ENCODE results near the gene BIRC6. TPM values are rescaled to one million over a fixed set of nuclear protein-coding genes. Genes with fewer than 3 reads are reported as not detected.

BIRC6 gene
- total RNA-seq, 1 donor from 2014 or later: 88.3 TPM

GRCh38 chr2:32594573-32594972 lies 237.8 kb downstream of the BIRC6 start:
- Histone ChIP-seq H3K27ac (no peak overlapping the region), H3K4me1 (peaks cover 5% of the 10 kb centered on the region), H3K36me3 (peaks cover 39% of the 10 kb centered on the region), H3K9me3 (no peaks in the 10 kb centered on the region), H3K27me3 (ENCODE audit: low read depth) (no peaks in the 10 kb centered on the region), H3K4me3 (no peak overlapping the region)
- no peak for TF ChIP-seq CTCF (IDR thresholded peaks at IDR 0.05)
- intact Hi-C loops (cut with DNase I): no loop called here
- ATAC-seq: no peak
- no peak for DNase-seq

GRCh38 chr2:32611366-32611765 lies 254.5 kb downstream of the BIRC6 start:
- TF ChIP-seq CTCF (IDR thresholded peaks at IDR 0.05): no peak
- no peak overlapping the region for H3K27ac ChIP-seq
- intact Hi-C loops (cut with DNase I): no loop called here

GRCh38 chr2:32611771-32612170 lies 254.9 kb downstream of the BIRC6 start:
- intact Hi-C loops (cut with DNase I): no loop called here
- no peak for ATAC-seq

More at GRCh38 chr2:32611366-32611765, 254.5 kb downstream of the BIRC6 start:
- peaks cover 95% of the 10 kb centered on the region for H3K36me3 ChIP-seq
- ATAC-seq (peak; percentile 66 to 96), DNase-seq (no peak)
- H3K9me3 ChIP-seq: no peaks in the 10 kb centered on the region
- no peaks in the 10 kb centered on the region for H3K4me1 ChIP-seq
- no peaks in the 10 kb centered on the region for H3K27me3 ChIP-seq (ENCODE audit: low read depth)
- H3K4me3 ChIP-seq: no peak overlapping the region

GRCh38 chr2:32614084-32614483 lies 257.3 kb downstream of the BIRC6 start:
- H3K9me3 ChIP-seq: no peaks in the 10 kb centered on the region
- ATAC-seq (peak in 1 of 2 donors; percentile 57), DNase-seq (no peak)
- no peaks in the 10 kb centered on the region for H3K4me1 ChIP-seq
- H3K36me3 ChIP-seq: peaks cover 88% of the 10 kb centered on the region
- no peak overlapping the region for H3K4me3 ChIP-seq
- TF ChIP-seq CTCF (IDR thresholded peaks at IDR 0.05): no peak
- H3K27me3 ChIP-seq (ENCODE audit: low read depth): no peaks in the 10 kb centered on the region
- H3K27ac ChIP-seq: no peak overlapping the region
- intact Hi-C loops (cut with DNase I): no loop called here

More at GRCh38 chr2:32611771-32612170, 254.9 kb downstream of the BIRC6 start:
- TF ChIP-seq CTCF (IDR thresholded peaks at IDR 0.05): no peak
- DNase-seq: no peak
- peaks cover 90% of the 10 kb centered on the region for H3K36me3 ChIP-seq
- H3K4me3 ChIP-seq: no peak overlapping the region
- no peaks in the 10 kb centered on the region for H3K27me3 ChIP-seq (ENCODE audit: low read depth)
- no peaks in the 10 kb centered on the region for H3K4me1 ChIP-seq
- no peak overlapping the region for H3K27ac ChIP-seq
- H3K9me3 ChIP-seq: no peaks in the 10 kb centered on the region

GRCh38 chr2:32617599-32618189 lies 260.9 kb downstream of the BIRC6 start:
- no peak for DNase-seq
- Histone ChIP-seq H3K4me3 (no peak overlapping the region), H3K4me1 (peaks cover 6% of the 10 kb centered on the region), H3K9me3 (no peaks in the 10 kb centered on the region), H3K27ac (no peak overlapping the region), H3K36me3 (peaks cover 65% of the 10 kb centered on the region), H3K27me3 (ENCODE audit: low read depth) (no peaks in the 10 kb centered on the region)
- peak in 1 of 2 donors; percentile 58 for ATAC-seq
- TF ChIP-seq CTCF (IDR thresholded peaks at IDR 0.05): no peak
- intact Hi-C loops (cut with DNase I): no loop called here

Measured in lower lobe of right lung (tissue), 2 donors.